GM12878 (cell line): ENCODE results near the gene GPR75.

Experiments used
- ATF3 ChIP-seq: IDR thresholded peaks from 2 replicates; pipeline ENCODE4 v1.6.1; 2011; ENCODE audit warnings: low read depth, mild to moderate bottlenecking, low read length, moderate library complexity, borderline replicate concordance; ENCODE audit errors: extremely low read depth
- BMI1 ChIP-seq: fragments of 450-650 bp; IDR thresholded peaks from 2 replicates; pipeline ENCODE4 v1.6.1; 2016; ENCODE audit warnings: mild to moderate bottlenecking, moderate library complexity, borderline replicate concordance
- CTCF ChIP-seq, 3 experiments: IDR thresholded peaks in 2 of 3; conservative IDR thresholded peaks in 1 of 3; 2 replicates each; pipeline ENCODE4 v1.5.1; 2011; ENCODE audit warnings: low read depth in 3 of 3, low read length in 3 of 3, mild to moderate bottlenecking in 3 of 3, control low read depth in 2 of 3, moderate library complexity in 2 of 3, inconsistent platforms in 1 of 3, mixed read lengths in 1 of 3; ENCODE audit not compliant: control insufficient read depth in 2 of 3, insufficient read depth in 1 of 3; ENCODE audit errors: extremely low read depth in 1 of 3
- KAT2A ChIP-seq: conservative IDR thresholded peaks from 2 replicates; pipeline ENCODE4 v1.6.1; 2011; ENCODE audit warnings: low read depth, low read length; ENCODE audit not compliant: control insufficient read depth
- NR2C2 ChIP-seq: IDR thresholded peaks from 2 replicates; pipeline ENCODE4 v1.6.1; 2011; ENCODE audit warnings: borderline replicate concordance, low read depth; ENCODE audit not compliant: control insufficient read depth, insufficient read length
- POLR2A ChIP-seq: IDR thresholded peaks from 2 replicates; pipeline ENCODE4 v1.6.1; 2011; ENCODE audit warnings: low read depth, mild to moderate bottlenecking, low read length

- TF ChIP-seq POLR2A (no peak), KAT2A (no peak), BMI1 (no peak), NR2C2 (no peak), CTCF (IDR thresholded peaks at IDR 0.05 in 2 of 3, conservative IDR thresholded peaks at IDR 0.05 in 1 of 3; ENCODE audit: control insufficient read depth in 2 of 3, extremely low read depth in 1 of 3, insufficient read depth in 1 of 3, low read depth in 3 of 3, low read length in 3 of 3) (no peak), ATF3 (no peak)
Measured at GRCh38 chr2:53827398-53828175, 32.2 kb downstream of the GPR75 start.
